Stimulated activated CD4-positive, alpha-beta T cell treated with anti-CD3 and anti-CD28 coated beads, Interleukin-4, amount 100 ng/mL, for 4 hours (primary cell): ENCODE measurements around the gene EYS.
"Not testable (repeated sequence)": the region's sequence is repeated elsewhere in the genome, so short reads cannot be mapped to it uniquely, and the experiment has no call there.

Experiments used
- DNase-seq, 2 experiments: peaks; one replicate each; pipeline ENCODE4 v3.0.0-alpha.2; 2020

EYS gene

GRCh38 chr6:64083261-64083660 is 1623.8 kb downstream of the EYS start:
- DNase-seq, result no peak

- no peak for DNase-seq
These were observed 1625.6 kb downstream of the EYS start for GRCh38 chr6:64081453-64081852.

GRCh38 chr6:64074981-64075380 is 1632.0 kb downstream of the EYS start:
- DNase-seq, result no peak

- DNase-seq, result no peak
These were observed 1634.3 kb downstream of the EYS start for GRCh38 chr6:64072686-64073085.

GRCh38 chr6:64064919-64065318 is 1642.1 kb downstream of the EYS start:
- DNase-seq, result no peak

GRCh38 chr6:64062960-64063683 is 1643.9 kb downstream of the EYS start:
- DNase-seq, result no peak

- DNase-seq, result no peak
These were observed 1652.2 kb downstream of the EYS start for GRCh38 chr6:64054861-64055260.

GRCh38 chr6:64050590-64050989 is 1656.4 kb downstream of the EYS start:
- DNase-seq, result no peak

- DNase-seq, result no peak
These were observed 1657.3 kb downstream of the EYS start for GRCh38 chr6:64049736-64050135.

GRCh38 chr6:64046746-64047208 is 1660.2 kb downstream of the EYS start:
- no peak for DNase-seq

- DNase-seq, result no peak
These were observed 1665.7 kb downstream of the EYS start for GRCh38 chr6:64041373-64041772.

GRCh38 chr6:64040113-64040512 is 1666.9 kb downstream of the EYS start:
- no peak for DNase-seq

- DNase-seq, result no peak
These were observed 1669.6 kb downstream of the EYS start for GRCh38 chr6:64037427-64037826.

GRCh38 chr6:64034910-64035655 is 1671.9 kb downstream of the EYS start:
- no peak for DNase-seq

GRCh38 chr6:64034291-64034690 is 1672.7 kb downstream of the EYS start:
- no peak for DNase-seq

- not testable (repeated sequence) for DNase-seq
These were observed 1675.9 kb downstream of the EYS start for GRCh38 chr6:64030950-64031618.

GRCh38 chr6:64023693-64024092 is 1683.3 kb downstream of the EYS start:
- no peak for DNase-seq

- no peak for DNase-seq
These were observed 1692.4 kb downstream of the EYS start for GRCh38 chr6:64014595-64014994.

GRCh38 chr6:64013011-64013410 is 1694.0 kb downstream of the EYS start:
- no peak for DNase-seq

- no peak for DNase-seq
These were observed 1694.5 kb downstream of the EYS start for GRCh38 chr6:64012351-64013001.

- no peak for DNase-seq
These were observed 1696.4 kb downstream of the EYS start for GRCh38 chr6:64010666-64011065.

GRCh38 chr6:64010010-64010409 is 1697.0 kb downstream of the EYS start:
- DNase-seq, result no peak

- no peak for DNase-seq
These were observed 1700.8 kb downstream of the EYS start for GRCh38 chr6:64006246-64006645.
